Adrenal gland (tissue), 12 donors: ENCODE data around the gene ASCC1. TPM values are rescaled to one million over a fixed set of nuclear protein-coding genes. Genes with fewer than 3 reads are reported as not detected.
A peak's percentile ranks its signal among the peaks of the same experiment; 100 is the strongest.

Experiments used
- DNase-seq, 7 donors: peaks; one replicate each; pipeline ENCODE4 v3.0.0-alpha.2; 2019 to 2020
- H3K27ac ChIP-seq, 5 donors: fragments of 200-600 bp; sonication (generic) in 4 of 5; 1 replicate in 3 of 5; 2 replicates in 2 of 5; pipeline versions ENCODE4 v1.5.1 to v1.8.0; 2016 to 2020; ENCODE audit warnings: mild to moderate bottlenecking in 1 of 5
- H3K27me3 ChIP-seq: fragments of 200-600 bp; 2 replicates; pipeline ENCODE4 v1.8.0; 2021
- H3K36me3 ChIP-seq, 2 donors: fragments of 200-600 bp; replicated peaks in 1 of 2; 1 replicate in 1 of 2; 2 replicates in 1 of 2; pipeline versions ENCODE4 v1.5.1 to v1.8.0; 2018 to 2022
- H3K4me1 ChIP-seq, 2 donors: fragments of 200-600 bp; replicated peaks in 1 of 2; 1 replicate in 1 of 2; 2 replicates in 1 of 2; pipeline versions ENCODE4 v1.5.1 to v1.8.0; 2018 to 2021
- H3K4me3 ChIP-seq, 4 donors: fragments of 200-600 bp; sonication (generic) in 3 of 4; one replicate each; pipeline ENCODE4 v1.5.1; 2016 to 2018
- H3K9me3 ChIP-seq, 3 donors: fragments of 200-600 bp; sonication (generic) in 1 of 3; replicated peaks in 1 of 3; 1 replicate in 2 of 3; 2 replicates in 1 of 3; pipeline versions ENCODE4 v1.5.1 to v1.8.0; 2016 to 2021
- CTCF ChIP-seq, 6 experiments: fragments of 450-650 bp in 4 of 6; fragments of 200-600 bp in 2 of 6; sonication (generic) in 1 of 6; IDR thresholded peaks; 1 replicate in 5 of 6; 2 replicates in 1 of 6; pipeline versions ENCODE4 v1.5.1 to v1.8.0; 2016 to 2021; ENCODE audit warnings: antibody characterized with exemption in 6 of 6, mild to moderate bottlenecking in 2 of 6, moderate library complexity in 1 of 6
- POLR2A ChIP-seq, 2 donors: fragments of 450-650 bp; IDR thresholded peaks; one replicate each; pipeline ENCODE4 v1.6.1; 2017; ENCODE audit warnings: antibody characterized with exemption in 2 of 2, mild to moderate bottlenecking in 2 of 2, moderate library complexity in 1 of 2
- WGBS, 4 donors: extraction: QIAGEN DNeasy Blood & Tissue Kit in 2 of 4; methylation state at CpG; one replicate each; pipeline versions ENCODE4 v1.1.5 to v1.1.7; 2013 to 2017; 5-methylcytosine and 5-hydroxymethylcytosine counted together
- intact Hi-C, 2 donors: fragments of 100-400 bp; cut with DNase I; formaldehyde crosslinking; loops; one replicate each; pipeline versions ENCODE4 v1.14.1 to v1.15.0; 2022 to 2023
- polyA plus RNA-seq, 3 donors: library from polyadenylated mRNA; stranded (reverse); fragments of 200-250 nt in 2 of 3; fragments of 350-450 nt in 1 of 3; fragmentation: Illumina TruSeq in 1 of 3; extraction: RNeasy Lipid Tissue Mini Kit (QIAGEN cat#74804) in 1 of 3; gene quantifications; one replicate each; pipeline ENCODE4 v1.2.3, GENCODE V29; 2013 to 2014
- small RNA-seq, 2 donors: library from RNA; depleted of rRNA; stranded (forward); fragments of <200 nt; gene quantifications; one replicate each; pipeline ENCODE3, GENCODE V24; 2016
- total RNA-seq, 9 donors: library from RNA; depleted of rRNA in 4 of 9; stranded (reverse); fragments of >200 nt in 4 of 9; fragments of 120-200 nt in 1 of 9; fragmentation: NEBNext Ultra II Directional in 1 of 9; extraction: Animal tissue kit (Norgen Biotek cat#: 25700) in 1 of 9; gene quantifications; one replicate each; pipeline versions ENCODE4 v1.1.0 to v1.2.4, GENCODE V29; 2013 to 2023
- donor health status: healthy with polysubstance abuse.
- donor health status: Bipolar disorder and iron deficiency.
- donor health status: DM: yes; HTN: yes; CAD: no.
- donor health status: DM: no; HTN: no; CAD: no.
- donor health status: DM: no; HTN: no; CAD: no.
- donor health status: DM: yes; HTN: yes; CAD: no.

The ASCC1 gene
- total and polyA plus RNA-seq, 12 donors = 9.7 to 101 (median 36.7) TPM

DNA sequence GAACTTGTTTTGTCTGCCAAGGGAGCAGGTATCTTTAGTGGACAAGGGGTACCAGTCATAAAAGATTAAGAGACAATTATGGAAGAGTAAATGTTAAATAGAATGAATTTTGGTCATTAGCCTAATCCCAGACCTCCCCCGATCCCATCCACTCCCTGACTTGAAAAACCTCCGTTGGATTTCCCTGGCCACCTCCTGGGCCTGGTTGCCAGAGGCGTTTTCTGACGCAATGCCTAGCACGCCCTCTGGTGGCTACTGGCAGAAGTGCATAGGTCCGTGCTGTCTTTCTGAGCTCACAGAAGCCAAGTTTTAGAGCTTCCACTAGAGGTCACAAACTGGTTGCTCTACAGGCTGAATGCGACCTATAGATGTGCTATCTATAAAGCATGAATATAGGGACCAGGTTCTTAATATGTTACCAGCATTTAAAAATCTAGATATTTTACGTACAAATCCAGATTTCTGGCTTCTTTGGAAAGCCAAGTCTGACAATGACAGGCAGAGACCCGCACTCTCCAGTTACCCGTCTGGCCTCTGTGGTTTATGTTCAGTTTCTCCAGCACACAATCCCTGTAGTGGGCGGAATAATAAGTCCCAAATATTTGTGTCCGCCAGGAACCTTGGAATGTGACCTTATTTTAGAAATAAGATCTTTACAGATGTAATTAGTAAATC is 167.5 kb downstream of the ASCC1 start:
- no peaks in the 10 kb centered on the region for H3K27me3 ChIP-seq
- H3K4me3 ChIP-seq = no peak overlapping the region
- H3K36me3 ChIP-seq = no peaks in the 10 kb centered on the region
- WGBS, 4 donors = 23 to 26% (median 25%) methylated on average over 12 of the region's 12 CpGs
- peaks cover 0 to 18% of the 10 kb centered on the region in 2 donors for H3K4me1 ChIP-seq
- H3K27ac ChIP-seq = no peak overlapping the region
- no peaks in the 10 kb centered on the region for H3K9me3 ChIP-seq
- peak; percentile 99 to 100 (median 100) for TF ChIP-seq CTCF (IDR thresholded peaks at IDR 0.05)
- TF ChIP-seq POLR2A (IDR thresholded peaks at IDR 0.05) = no peak
- peak; percentile 83 to 98 (median 95) for DNase-seq
- intact Hi-C loops = loop anchor here in 1 of 2 donors (10.0 kb wide), 1 partner anchor 154 kb away; no protein-coding TSS in a partner anchor

Small RNA genes lying within 50 kb of the gene (small RNA-seq; reads per million reads assigned to genes)
- gene RF00019 (0 reads per million in 2 donors), gene RF00340 (0 reads per million in 2 donors)

Other genes starting within 250 kb of the ASCC1 start
- gene SPOCK2, start 127.7 kb downstream of the ASCC1 start, total RNA-seq = 10 to 100 TPM; 13.8 to 68.9 (median 38.2) TPM
- gene SPOCK2, start 127.7 kb downstream of the ASCC1 start, polyA plus RNA-seq = 10 to 100 TPM; 11.7 to 57.8 (median 23.6) TPM
- gene ANAPC16, start 264 bp downstream of the ASCC1 start, total RNA-seq = 100 to 1,000 TPM in 8 of 9 donors, 10 to 100 TPM in 1; 69.1 to 185 (median 148) TPM
- 100 to 1,000 TPM; 102 to 186 (median 128) TPM for gene ANAPC16, start 264 bp downstream of the ASCC1 start, polyA plus RNA-seq
- 100 to 1,000 TPM; 100 to 711 (median 365) TPM for gene DDIT4, start 57.6 kb upstream of the ASCC1 start, total RNA-seq
- gene DDIT4, start 57.6 kb upstream of the ASCC1 start, polyA plus RNA-seq = 100 to 1,000 TPM; 109 to 149 (median 123) TPM
- 10 to 100 TPM; 36.3 to 67.0 (median 49.2) TPM for gene DNAJB12, start 138.6 kb upstream of the ASCC1 start, total RNA-seq
- 10 to 100 TPM; 37.4 to 47.8 (median 37.9) TPM for gene DNAJB12, start 138.6 kb upstream of the ASCC1 start, polyA plus RNA-seq